ENCODE results near the gene PNLIPRP2. TPM values are rescaled to one million over a fixed set of nuclear protein-coding genes. Genes with fewer than 3 reads are reported as not detected.

The PNLIPRP2 gene
- total RNA-seq, 1 donor from 2014 or later: not detected

DNA sequence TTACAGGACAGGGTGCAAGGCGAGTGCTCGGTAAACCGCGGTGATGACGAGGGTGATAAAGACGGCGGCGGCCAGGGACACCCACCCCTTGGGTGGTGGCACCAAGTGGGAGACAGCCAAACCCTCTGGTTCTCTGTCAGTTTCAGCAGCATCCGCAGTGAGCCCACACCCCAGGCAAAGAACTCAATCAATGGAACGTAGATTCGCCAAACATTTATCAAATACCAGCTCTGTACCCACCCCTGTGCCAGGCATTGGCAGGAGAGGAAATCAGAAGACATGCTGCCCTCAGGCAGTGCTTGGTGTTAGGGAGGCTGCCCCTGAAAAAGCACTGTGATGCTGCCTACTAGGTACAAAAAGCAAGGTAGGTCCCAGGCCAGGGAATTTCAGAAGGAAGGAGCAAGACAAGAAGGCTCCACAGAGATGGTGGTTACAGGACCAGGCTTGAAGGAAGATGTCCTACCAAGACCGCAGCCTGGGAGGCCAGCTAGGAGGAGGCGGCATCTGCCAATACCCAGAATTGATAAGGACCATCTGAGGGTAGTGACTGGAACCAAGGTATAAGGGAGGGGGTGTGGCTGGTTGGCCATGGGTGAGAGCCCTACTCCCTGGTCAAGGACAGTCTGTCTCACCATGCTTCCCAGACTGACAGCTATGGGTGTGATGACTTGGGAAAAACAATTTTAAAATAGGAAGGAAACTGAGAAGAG, 10.2 kb upstream of the PNLIPRP2 start:
- Histone ChIP-seq H3K4me2 (ENCODE audit: low read length) (no peak overlapping the region), H3K4me1 (ENCODE audit: insufficient read depth, low read length) (no peaks in the 10 kb centered on the region), H2AFZ (ENCODE audit: low read depth, low read length) (no peak overlapping the region), H3K79me2 (ENCODE audit: insufficient read depth, low read length) (no peaks in the 10 kb centered on the region), H3K9me3 (ENCODE audit: insufficient read depth, low read depth, low read length) (no peaks in the 10 kb centered on the region), H4K20me1 (ENCODE audit: insufficient read depth, low read length) (no peaks in the 10 kb centered on the region), H3K27ac (ENCODE audit: low read depth, low read length) (no peak overlapping the region), H3K9ac (ENCODE audit: low read length) (no peak overlapping the region), H3K4me3 (ENCODE audit: insufficient read depth, low read depth, low read length) (no peak overlapping the region), H3K36me3 (ENCODE audit: insufficient read depth, low read length) (no peaks in the 10 kb centered on the region), H3K27me3 (ENCODE audit: insufficient read depth, low read length) (no peaks in the 10 kb centered on the region)
- H3K9me3 Mint-ChIP-seq (ENCODE audit: unreplicated experiment): peaks cover 6% of the 10 kb centered on the region
- H3K36me3 Mint-ChIP-seq (ENCODE audit: low read depth, unreplicated experiment): no peaks in the 10 kb centered on the region
- no peak overlapping the region for H3K27ac Mint-ChIP-seq (ENCODE audit: unreplicated experiment)
- H3K4me3 Mint-ChIP-seq (ENCODE audit: unreplicated experiment): no peak overlapping the region
- TF ChIP-seq, protein P1, sequence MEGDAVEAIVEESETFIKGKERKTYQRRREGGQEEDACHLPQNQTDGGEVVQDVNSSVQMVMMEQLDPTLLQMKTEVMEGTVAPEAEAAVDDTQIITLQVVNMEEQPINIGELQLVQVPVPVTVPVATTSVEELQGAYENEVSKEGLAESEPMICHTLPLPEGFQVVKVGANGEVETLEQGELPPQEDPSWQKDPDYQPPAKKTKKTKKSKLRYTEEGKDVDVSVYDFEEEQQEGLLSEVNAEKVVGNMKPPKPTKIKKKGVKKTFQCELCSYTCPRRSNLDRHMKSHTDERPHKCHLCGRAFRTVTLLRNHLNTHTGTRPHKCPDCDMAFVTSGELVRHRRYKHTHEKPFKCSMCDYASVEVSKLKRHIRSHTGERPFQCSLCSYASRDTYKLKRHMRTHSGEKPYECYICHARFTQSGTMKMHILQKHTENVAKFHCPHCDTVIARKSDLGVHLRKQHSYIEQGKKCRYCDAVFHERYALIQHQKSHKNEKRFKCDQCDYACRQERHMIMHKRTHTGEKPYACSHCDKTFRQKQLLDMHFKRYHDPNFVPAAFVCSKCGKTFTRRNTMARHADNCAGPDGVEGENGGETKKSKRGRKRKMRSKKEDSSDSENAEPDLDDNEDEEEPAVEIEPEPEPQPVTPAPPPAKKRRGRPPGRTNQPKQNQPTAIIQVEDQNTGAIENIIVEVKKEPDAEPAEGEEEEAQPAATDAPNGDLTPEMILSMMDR (IDR thresholded peaks at IDR 0.05; ENCODE audit: insufficient read depth, low read depth, low read length): no peak
- TF ChIP-seq EZH2 (IDR thresholded peaks at IDR 0.05; ENCODE audit: insufficient read depth, low read length): no peak
- H3K27me3 Mint-ChIP-seq (ENCODE audit: low read depth, unreplicated experiment): peaks cover 40% of the 10 kb centered on the region
- FAIRE-seq (no peak), DNase-seq (ENCODE audit: low read depth) (no peak)
- H3K4me1 Mint-ChIP-seq (ENCODE audit: low read depth, unreplicated experiment): no peaks in the 10 kb centered on the region

DNA sequence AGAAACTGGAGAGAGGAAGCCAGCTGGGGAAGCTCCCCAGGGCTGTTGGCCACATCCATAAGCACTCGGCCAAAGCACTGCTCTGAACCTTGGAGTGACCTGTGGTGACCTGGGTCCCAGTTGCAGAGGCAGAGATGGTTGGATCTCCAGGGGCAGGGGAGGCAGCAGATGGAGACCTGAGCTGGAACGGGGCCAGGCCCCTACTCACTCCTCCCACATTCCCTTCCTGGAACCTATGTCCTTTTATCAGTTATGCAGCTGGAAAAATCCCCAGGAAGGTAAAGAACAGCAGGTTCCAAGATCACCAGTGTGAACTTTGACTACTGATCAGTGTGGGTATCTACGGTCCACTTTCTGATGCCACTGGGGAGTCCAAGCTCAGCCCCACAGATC, 9.6 kb upstream of the PNLIPRP2 start:
- Histone ChIP-seq H3K9me3 (ENCODE audit: insufficient read depth, low read depth, low read length) (no peaks in the 10 kb centered on the region), H3K79me2 (ENCODE audit: insufficient read depth, low read length) (no peaks in the 10 kb centered on the region), H3K4me3 (ENCODE audit: insufficient read depth, low read depth, low read length) (no peak overlapping the region), H3K27me3 (ENCODE audit: insufficient read depth, low read length) (no peaks in the 10 kb centered on the region), H3K27ac (ENCODE audit: low read depth, low read length) (no peak overlapping the region), H4K20me1 (ENCODE audit: insufficient read depth, low read length) (no peaks in the 10 kb centered on the region), H3K36me3 (ENCODE audit: insufficient read depth, low read length) (no peaks in the 10 kb centered on the region), H3K4me2 (ENCODE audit: low read length) (no peak overlapping the region), H3K9ac (ENCODE audit: low read length) (no peak overlapping the region), H3K4me1 (ENCODE audit: insufficient read depth, low read length) (no peaks in the 10 kb centered on the region), H2AFZ (ENCODE audit: low read depth, low read length) (no peak overlapping the region)
- H3K27ac Mint-ChIP-seq (ENCODE audit: unreplicated experiment): no peak overlapping the region
- no peaks in the 10 kb centered on the region for H3K36me3 Mint-ChIP-seq (ENCODE audit: low read depth, unreplicated experiment)
- no peaks in the 10 kb centered on the region for H3K4me1 Mint-ChIP-seq (ENCODE audit: low read depth, unreplicated experiment)
- H3K27me3 Mint-ChIP-seq (ENCODE audit: low read depth, unreplicated experiment): peaks cover 46% of the 10 kb centered on the region
- FAIRE-seq (no peak), DNase-seq (ENCODE audit: low read depth) (no peak)
- H3K9me3 Mint-ChIP-seq (ENCODE audit: unreplicated experiment): peaks cover 6% of the 10 kb centered on the region
- no peak overlapping the region for H3K4me3 Mint-ChIP-seq (ENCODE audit: unreplicated experiment)
- TF ChIP-seq, protein P1 (IDR thresholded peaks at IDR 0.05; ENCODE audit: insufficient read depth, low read depth, low read length): no peak
- no peak for TF ChIP-seq EZH2 (IDR thresholded peaks at IDR 0.05; ENCODE audit: insufficient read depth, low read length)

DNA sequence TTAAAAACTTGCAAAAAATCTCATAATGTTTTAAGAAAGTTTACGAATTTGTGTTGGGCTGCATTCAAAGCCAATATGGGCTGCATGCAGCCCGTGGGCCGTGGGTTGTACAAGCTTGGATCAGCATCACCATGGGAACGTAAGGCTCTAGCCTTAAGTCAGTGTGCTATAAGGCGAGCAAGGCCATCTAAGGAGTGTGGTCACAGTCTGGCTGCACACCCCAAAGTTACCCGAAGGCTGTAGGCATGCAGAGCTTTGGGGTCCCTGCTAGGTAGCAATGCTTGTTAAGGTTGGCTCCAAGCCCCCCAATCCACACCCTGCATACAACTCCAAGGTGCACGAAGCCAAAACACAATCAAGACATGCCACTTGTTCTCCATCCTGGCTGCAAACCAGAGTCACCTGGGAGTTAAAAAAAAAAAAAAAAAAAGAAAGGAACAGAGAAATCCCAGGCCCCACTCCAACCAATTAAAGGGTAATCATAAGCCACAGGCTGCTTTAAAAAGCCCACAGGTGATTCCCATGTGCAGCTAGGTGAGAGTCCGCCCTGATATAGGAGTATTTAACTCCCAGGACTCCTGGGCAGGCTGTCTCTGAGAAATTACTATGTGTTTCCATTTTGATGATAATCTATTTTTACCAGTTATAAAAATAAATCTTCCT, 8.5 kb upstream of the PNLIPRP2 start:
- Histone ChIP-seq H4K20me1 (ENCODE audit: insufficient read depth, low read length) (no peaks in the 10 kb centered on the region), H3K4me1 (ENCODE audit: insufficient read depth, low read length) (no peaks in the 10 kb centered on the region), H3K9me3 (ENCODE audit: insufficient read depth, low read depth, low read length) (no peaks in the 10 kb centered on the region), H3K36me3 (ENCODE audit: insufficient read depth, low read length) (no peaks in the 10 kb centered on the region), H3K4me3 (ENCODE audit: insufficient read depth, low read depth, low read length) (no peak overlapping the region), H3K27ac (ENCODE audit: low read depth, low read length) (no peak overlapping the region), H3K4me2 (ENCODE audit: low read length) (no peak overlapping the region), H2AFZ (ENCODE audit: low read depth, low read length) (no peak overlapping the region), H3K27me3 (ENCODE audit: insufficient read depth, low read length) (no peaks in the 10 kb centered on the region), H3K79me2 (ENCODE audit: insufficient read depth, low read length) (no peaks in the 10 kb centered on the region), H3K9ac (ENCODE audit: low read length) (no peak overlapping the region)
- Mint-ChIP-seq H3K9me3 (ENCODE audit: unreplicated experiment) (peaks cover 5% of the 10 kb centered on the region), H3K36me3 (ENCODE audit: low read depth, unreplicated experiment) (no peaks in the 10 kb centered on the region), H3K27me3 (ENCODE audit: low read depth, unreplicated experiment) (peaks cover 48% of the 10 kb centered on the region), H3K4me1 (ENCODE audit: low read depth, unreplicated experiment) (no peaks in the 10 kb centered on the region), H3K4me3 (ENCODE audit: unreplicated experiment) (no peak overlapping the region), H3K27ac (ENCODE audit: unreplicated experiment) (no peak overlapping the region)
- FAIRE-seq (no peak), DNase-seq (ENCODE audit: low read depth) (no peak)
- TF ChIP-seq, protein P1 (IDR thresholded peaks at IDR 0.05; ENCODE audit: insufficient read depth, low read depth, low read length): no peak
- TF ChIP-seq EZH2 (IDR thresholded peaks at IDR 0.05; ENCODE audit: insufficient read depth, low read length): no peak
